GM21381 (cell line): ENCODE data around the gene SBK3.
"Not testable (repeated sequence)": the region's sequence is repeated elsewhere in the genome, so short reads cannot be mapped to it uniquely, and the experiment has no call there.

Experiments used
- ATAC-seq: cut with Tn5 transposase; IDR thresholded peaks from one replicate; pipeline ENCODE4 v1.9.1; 2021; ENCODE audit warnings: mild to moderate bottlenecking, moderate library complexity; ENCODE audit not compliant: unreplicated experiment

The SBK3 gene

GRCh38 chr19:55541091-55541490 lies 4.3 kb downstream of the SBK3 start:
- no peak for ATAC-seq

GRCh38 chr19:55540619-55541018 lies 4.7 kb downstream of the SBK3 start:
- ATAC-seq, result no peak

- ATAC-seq, result no peak
Measured at GRCh38 chr19:55539090-55539984, 6.0 kb downstream of the SBK3 start.

GRCh38 chr19:55538132-55538531 lies 7.2 kb downstream of the SBK3 start:
- no peak for ATAC-seq

- ATAC-seq, result no peak
Measured at GRCh38 chr19:55537741-55538111, 7.6 kb downstream of the SBK3 start.

- no peak for ATAC-seq
Measured at GRCh38 chr19:55536951-55537740, 8.2 kb downstream of the SBK3 start, which contains the start of gene SBK2. Gene SBK2, minus strand, starts transcription at chr19:55537133. Its CDS starts 839 bp downstream, at chr19:55536294.

- ATAC-seq, result no peak
Measured at GRCh38 chr19:55536366-55536765, 9.0 kb downstream of the SBK3 start.

GRCh38 chr19:55535965-55536350 lies 9.4 kb downstream of the SBK3 start:
- ATAC-seq, result no peak

GRCh38 chr19:55535173-55535964 lies 10.0 kb downstream of the SBK3 start:
- no peak for ATAC-seq

- not testable (repeated sequence) for ATAC-seq
Measured at GRCh38 chr19:55534280-55534679, 11.1 kb downstream of the SBK3 start.

GRCh38 chr19:55530996-55531395 lies 14.3 kb downstream of the SBK3 start:
- ATAC-seq, result no peak

GRCh38 chr19:55529636-55530234 lies 15.6 kb downstream of the SBK3 start:
- no peak for ATAC-seq

- no peak for ATAC-seq
Measured at GRCh38 chr19:55528030-55528803, 17.1 kb downstream of the SBK3 start.

GRCh38 chr19:55527197-55528029 lies 17.9 kb downstream of the SBK3 start:
- no peak for ATAC-seq

- no peak for ATAC-seq
Measured at GRCh38 chr19:55526216-55527196, 18.8 kb downstream of the SBK3 start.

- ATAC-seq, result no peak
Measured at GRCh38 chr19:55525289-55526101, 19.8 kb downstream of the SBK3 start.

- ATAC-seq, result no peak
Measured at GRCh38 chr19:55520691-55521292, 24.6 kb downstream of the SBK3 start.
